ENCODE results near the gene EPSTI1.

Gene EPSTI1

GRCh38 chr13:42847891-42848663 lies 144.0 kb downstream of the EPSTI1 start:
- no peak for DNase-seq (ENCODE audit: low spot score)

GRCh38 chr13:42836930-42837690 lies 154.9 kb downstream of the EPSTI1 start:
- no peak for DNase-seq (ENCODE audit: low spot score)
